Ishikawa (cell line): ENCODE measurements around the gene RPL26.

Source experiments
- EP300 ChIP-seq: IDR thresholded peaks from 2 replicates; pipeline ENCODE4 v1.6.1; 2012; ENCODE audit warnings: borderline replicate concordance
- TCF12 ChIP-seq: IDR thresholded peaks from 2 replicates; pipeline ENCODE4 v1.6.1; 2012; ENCODE audit warnings: low read depth

- no peak for TF ChIP-seq TCF12
- no peak for TF ChIP-seq EP300
Observed at GRCh38 chr17:8412089-8412488, 29.1 kb upstream of the RPL26 start.
